DMS53 treated with DMSO at 0.1 percent for 48 hours (cell line): Measurements from ENCODE around the gene SHROOM2.
"Not testable (repeated sequence)": the region's sequence is repeated elsewhere in the genome, so short reads cannot be mapped to it uniquely, and the experiment has no call there.

ENCODE experiments used
- DNase-seq: peaks from one replicate; lab custom pipeline; 2025; ENCODE audit not compliant: unreplicated experiment; lab: John Stamatoyannopoulos, UW

The SHROOM2 gene

GRCh38 chrX:9829308-9830267, 43.4 kb downstream of the SHROOM2 start:
- no peak for DNase-seq

GRCh38 chrX:9832811-9833210, 46.6 kb downstream of the SHROOM2 start:
- DNase-seq, result no peak

DNA sequence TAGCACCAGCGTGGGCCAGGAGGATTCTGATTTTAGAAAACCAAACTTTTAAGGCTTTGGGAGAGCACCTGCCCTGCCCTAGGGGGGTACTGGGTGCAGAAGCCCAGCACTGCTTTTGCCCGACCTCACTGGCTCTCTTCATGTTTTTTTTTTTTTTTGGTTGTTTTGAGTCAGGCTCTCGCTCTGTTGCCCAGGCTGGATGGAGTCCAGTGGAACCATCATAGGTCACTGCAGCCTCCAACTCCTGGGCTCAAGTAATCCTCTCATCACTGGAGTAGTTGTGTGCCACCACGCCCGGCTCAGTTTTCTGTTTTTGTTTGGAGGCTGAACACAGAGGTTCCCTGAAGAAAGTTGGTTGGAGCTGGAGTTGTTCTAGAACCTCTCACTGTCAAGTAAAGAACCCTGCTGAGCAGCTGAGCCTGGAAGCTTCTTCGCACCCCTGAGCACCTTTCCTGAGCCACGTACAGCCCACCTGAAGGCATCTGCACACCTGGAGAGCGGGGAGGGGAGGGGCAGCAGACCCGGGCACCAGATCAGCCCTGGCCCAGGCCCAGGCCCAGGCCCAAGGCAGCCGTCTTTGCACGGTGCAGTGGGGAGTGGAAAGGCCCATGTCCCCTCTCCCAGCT, 49.5 kb downstream of the SHROOM2 start:
- no peak for DNase-seq

DNA sequence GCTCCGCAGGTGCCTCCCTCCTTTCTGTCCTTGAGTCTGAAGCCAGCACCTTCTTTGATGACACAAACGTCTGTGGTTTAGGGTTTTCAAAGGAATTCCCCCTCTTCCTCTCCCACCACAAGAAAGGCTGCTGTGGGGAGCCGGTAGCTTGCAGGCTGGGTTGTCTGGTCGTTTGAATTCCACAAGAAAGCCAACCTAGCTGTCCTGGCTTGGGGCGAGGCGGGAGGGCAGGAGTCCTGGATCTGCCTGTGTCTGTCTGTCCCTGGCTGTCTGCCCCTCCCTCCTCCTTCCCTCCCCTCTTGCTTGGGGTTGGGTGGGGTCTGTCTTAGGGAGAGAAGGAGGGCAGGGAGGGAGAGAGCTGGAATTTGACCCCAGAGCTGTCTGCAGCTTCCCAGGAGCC, 56.3 kb downstream of the SHROOM2 start:
- no peak for DNase-seq

GRCh38 chrX:9844936-9845577, 58.8 kb downstream of the SHROOM2 start:
- no peak for DNase-seq

DNA sequence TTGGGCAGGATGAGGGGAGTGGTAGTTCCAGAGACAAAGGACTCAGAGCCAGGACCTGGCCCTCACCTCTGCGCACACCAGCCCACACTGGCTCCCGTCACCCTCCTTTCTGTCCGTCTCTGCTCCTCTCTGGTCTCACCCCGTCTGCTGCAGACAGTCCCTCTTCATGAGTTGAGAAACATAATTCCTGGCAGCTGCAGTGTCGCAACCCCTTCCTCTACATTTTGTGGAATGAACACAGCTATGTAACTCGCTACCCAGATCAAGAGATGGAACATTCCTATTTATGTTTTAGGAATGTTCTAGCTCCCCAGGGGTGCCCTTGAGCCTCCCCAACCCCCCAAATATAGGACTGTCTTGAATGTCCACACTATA, 59.3 kb downstream of the SHROOM2 start:
- no peak for DNase-seq

- DNase-seq, result no peak
These were observed 60.4 kb downstream of the SHROOM2 start for GRCh38 chrX:9846631-9847030.

- no peak for DNase-seq
These were observed 60.8 kb downstream of the SHROOM2 start for GRCh38 chrX:9847071-9847470.

- DNase-seq, result no peak
These were observed 62.7 kb downstream of the SHROOM2 start for GRCh38 chrX:9848718-9849479.

DNA sequence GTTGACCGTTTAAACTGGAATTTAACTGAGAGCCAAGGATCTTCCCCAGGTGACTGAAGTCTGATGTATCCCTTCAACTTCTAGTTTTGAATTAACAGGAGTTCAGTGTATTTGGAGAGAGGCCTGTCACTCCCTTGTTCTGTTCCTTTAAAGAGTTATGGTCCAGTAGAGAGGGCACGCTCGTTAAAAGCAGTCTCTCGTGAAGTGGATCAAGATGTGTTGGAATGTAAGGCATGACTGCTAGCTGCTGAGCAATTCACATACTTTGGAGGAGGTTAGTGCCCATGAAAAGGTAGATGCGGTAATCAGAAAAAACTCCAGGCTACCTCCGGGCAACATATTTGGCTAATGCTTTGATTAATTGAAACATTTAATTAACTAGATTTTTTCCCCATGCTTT, 65.7 kb downstream of the SHROOM2 start:
- DNase-seq, result no peak

DNA sequence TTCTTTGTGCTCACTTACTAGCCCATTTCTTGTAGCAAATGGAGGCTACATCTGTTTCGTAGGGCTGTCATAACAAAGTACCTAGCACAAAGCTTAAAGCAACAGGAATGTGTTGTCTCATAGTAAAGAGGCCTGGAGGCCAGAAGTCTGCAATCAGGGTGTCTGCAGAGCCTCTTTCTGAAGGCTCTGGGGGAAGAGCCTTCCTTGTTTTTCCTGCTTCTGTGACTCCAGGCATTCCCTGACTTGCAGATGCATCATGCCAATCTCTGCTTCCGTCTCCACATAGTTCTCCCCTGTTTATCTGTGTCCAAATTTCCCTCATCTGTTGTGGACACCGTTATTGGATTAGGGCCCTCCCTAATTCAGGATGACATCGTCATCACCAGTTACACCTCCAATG, 67.1 kb downstream of the SHROOM2 start:
- DNase-seq, result no peak

GRCh38 chrX:9855561-9856283, 69.5 kb downstream of the SHROOM2 start:
- no peak for DNase-seq

GRCh38 chrX:9856588-9856987, 70.4 kb downstream of the SHROOM2 start:
- DNase-seq, result no peak

DNA sequence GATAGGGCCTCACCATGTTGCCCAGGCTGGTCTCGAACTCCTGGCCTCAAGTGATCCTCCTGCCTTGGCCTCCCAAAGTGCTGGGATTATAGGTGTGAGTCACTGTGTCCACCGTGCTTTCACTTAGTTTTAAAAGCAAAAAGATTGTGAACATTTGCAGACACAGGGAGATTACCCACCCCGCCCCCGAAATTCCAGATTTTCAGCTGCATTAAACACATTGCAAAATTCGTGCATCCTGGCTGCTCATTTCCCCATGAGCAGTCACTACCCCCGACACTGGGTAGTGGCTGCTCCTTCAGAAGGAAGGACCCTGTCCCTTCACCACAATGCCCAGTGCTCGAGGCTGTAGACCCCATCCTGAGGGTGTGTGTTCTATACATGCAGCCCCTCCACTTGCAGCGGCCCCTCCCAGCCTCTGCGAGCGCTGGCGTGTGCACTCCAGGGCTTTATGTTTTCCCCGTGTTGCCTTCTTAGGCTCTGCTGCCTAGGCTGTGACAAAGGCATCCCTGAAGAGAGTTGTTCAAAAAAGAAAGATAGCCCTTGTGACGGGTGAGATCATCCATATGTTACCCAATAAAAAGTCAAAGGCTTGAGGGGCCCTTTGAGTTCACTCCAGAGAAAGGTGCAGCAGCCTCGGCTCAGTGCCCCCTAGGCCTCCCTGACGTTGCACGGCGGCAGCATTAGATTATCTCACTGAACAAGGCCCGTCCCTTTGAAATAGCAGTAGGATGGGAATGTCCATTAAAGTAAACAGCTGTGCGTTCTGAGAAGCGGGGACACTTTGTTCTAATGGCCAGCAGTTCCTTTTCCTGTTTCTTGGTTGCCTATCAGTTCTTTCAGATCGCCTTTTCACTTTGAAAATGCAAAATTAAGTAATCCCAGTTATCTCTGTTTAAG, 71.6 kb downstream of the SHROOM2 start:
- no peak for DNase-seq

- not testable (repeated sequence) for DNase-seq
These were observed 72.5 kb downstream of the SHROOM2 start for GRCh38 chrX:9858684-9859083.

DNA sequence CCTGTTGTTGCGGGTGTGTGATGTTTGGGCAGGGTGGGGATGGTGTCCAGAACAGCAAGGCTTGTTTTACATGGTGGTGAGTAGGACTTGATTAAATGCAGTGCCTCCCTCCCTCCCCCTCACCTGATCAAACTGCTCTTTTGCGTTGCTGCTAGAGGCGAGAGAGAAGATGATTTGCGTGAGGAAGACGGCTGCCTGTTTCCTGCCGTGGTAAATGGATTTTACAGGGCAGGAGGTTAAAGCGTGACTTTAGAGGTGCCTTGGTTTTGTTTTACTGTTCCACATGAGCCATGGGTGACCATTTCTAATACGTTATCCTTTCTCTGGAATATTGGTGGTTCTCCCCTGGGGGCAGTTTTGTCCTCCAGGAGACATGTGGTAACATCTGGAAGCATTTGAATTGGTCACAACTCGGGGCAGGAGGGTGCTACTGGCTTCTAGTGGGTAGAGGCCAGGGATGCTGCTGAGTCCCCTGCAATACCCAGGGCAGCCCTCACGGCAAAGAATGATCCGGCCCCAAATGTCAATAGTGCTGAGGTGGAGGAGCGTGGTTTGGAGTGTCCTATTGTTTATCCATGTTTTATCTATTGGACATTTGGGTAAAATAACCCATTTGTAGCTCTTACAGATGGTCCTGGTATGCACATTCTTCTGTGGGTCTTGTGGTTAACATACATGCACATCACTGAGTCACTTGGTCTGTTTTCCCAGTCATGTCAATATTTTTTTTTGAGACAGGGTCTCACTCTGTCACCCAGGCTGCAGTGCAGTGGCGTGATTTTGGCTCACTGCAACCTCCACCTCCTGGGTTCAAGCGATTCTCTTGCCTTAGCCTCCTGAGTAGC, 73.7 kb downstream of the SHROOM2 start:
- no peak for DNase-seq

DNA sequence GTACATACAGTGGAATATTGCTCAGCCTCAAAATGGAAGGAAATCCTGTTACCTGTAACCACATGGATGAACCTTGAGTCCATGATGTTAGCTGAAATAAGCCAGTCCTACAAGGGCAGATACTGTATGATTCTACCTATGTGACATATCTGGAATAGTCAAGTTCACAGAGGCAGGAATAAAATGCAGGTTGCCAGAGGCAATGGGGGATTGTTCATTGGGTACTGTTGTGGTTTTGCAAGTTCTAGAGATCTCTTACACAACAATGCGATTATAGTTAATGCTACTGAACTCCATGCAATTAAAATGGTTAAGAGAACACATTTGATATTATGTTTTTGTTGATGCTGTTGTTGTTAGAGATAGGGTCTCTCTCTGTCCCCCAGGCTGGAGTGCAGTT, 74.6 kb downstream of the SHROOM2 start:
- no peak for DNase-seq

DNA sequence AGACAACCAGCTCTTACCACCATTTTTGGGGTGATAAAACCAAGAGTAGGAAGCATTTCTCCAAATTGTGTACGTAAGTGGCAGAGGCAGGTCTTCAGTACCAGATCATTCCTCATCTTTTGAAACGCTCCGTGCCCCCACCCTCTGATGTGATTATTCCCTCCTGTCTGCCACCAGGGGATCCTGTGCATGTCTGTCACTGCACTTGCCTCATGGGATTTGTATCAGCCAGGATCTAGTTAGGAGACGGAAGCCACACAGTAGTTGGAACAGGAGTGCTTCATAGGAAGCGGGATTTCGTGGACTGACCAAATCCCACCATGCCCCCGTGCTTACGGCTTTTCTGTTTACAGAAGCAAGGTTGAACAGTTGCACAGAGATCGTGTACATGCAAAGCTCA, 75.5 kb downstream of the SHROOM2 start:
- DNase-seq, result no peak

DNA sequence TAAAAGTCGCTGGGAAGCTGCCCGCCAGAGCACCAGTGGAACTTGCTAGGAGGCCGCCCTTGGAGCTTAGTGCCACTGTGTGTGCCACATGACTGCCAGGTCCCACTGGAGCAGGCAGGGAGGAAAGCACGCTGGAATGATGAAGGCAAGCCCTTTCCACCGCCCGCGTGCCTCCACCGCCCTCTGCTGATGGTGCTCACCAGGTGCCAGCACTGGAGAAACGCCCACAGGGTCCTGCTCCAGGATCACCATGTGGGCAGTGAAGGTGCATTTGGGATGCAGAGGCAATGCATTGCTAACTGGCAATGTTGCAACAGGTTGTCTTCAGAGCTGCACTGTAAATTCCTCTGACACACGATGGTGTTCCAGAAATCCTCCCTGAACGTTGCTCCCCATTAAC, 76.3 kb downstream of the SHROOM2 start:
- no peak for DNase-seq
